ENCODE results near the gene TRAK2.

DNA sequence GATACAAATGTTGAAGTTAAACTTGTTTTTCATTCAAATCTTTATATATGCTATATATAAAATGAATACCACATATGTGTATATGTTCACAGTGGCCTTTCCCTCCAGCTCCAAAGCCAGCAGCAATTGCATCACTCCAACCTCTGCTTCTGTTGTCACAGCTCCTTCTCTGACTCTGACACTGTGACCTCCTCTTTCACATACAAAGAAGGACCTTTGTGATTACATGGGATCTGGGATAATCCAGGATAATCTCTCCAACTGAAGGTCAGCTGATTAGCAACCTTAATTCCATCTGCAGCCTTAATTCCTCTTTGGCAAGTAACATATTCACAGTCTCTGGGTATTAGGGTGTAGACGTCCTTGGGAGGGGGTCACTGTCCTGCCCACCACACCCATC, 102.5 kb downstream of the TRAK2 start:
- TF ChIP-seq, protein P1, sequence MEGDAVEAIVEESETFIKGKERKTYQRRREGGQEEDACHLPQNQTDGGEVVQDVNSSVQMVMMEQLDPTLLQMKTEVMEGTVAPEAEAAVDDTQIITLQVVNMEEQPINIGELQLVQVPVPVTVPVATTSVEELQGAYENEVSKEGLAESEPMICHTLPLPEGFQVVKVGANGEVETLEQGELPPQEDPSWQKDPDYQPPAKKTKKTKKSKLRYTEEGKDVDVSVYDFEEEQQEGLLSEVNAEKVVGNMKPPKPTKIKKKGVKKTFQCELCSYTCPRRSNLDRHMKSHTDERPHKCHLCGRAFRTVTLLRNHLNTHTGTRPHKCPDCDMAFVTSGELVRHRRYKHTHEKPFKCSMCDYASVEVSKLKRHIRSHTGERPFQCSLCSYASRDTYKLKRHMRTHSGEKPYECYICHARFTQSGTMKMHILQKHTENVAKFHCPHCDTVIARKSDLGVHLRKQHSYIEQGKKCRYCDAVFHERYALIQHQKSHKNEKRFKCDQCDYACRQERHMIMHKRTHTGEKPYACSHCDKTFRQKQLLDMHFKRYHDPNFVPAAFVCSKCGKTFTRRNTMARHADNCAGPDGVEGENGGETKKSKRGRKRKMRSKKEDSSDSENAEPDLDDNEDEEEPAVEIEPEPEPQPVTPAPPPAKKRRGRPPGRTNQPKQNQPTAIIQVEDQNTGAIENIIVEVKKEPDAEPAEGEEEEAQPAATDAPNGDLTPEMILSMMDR (IDR thresholded peaks at IDR 0.05): no peak
- TF ChIP-seq POLR2A (IDR thresholded peaks at IDR 0.05) (no peak), POLR2AphosphoS5 (IDR thresholded peaks at IDR 0.05) (no peak)

Measured in stomach (tissue), 4 donors.